ENCODE results near the gene BANF1. TPM values are rescaled to one million over a fixed set of nuclear protein-coding genes. Genes with fewer than 3 reads are reported as not detected.
A peak's percentile ranks its signal among the peaks of the same experiment; 100 is the strongest.

Gene BANF1
- total RNA-seq, 6 experiments from 2014 or later, result 30.2 to 96.9 (median 72.0) TPM

DNA sequence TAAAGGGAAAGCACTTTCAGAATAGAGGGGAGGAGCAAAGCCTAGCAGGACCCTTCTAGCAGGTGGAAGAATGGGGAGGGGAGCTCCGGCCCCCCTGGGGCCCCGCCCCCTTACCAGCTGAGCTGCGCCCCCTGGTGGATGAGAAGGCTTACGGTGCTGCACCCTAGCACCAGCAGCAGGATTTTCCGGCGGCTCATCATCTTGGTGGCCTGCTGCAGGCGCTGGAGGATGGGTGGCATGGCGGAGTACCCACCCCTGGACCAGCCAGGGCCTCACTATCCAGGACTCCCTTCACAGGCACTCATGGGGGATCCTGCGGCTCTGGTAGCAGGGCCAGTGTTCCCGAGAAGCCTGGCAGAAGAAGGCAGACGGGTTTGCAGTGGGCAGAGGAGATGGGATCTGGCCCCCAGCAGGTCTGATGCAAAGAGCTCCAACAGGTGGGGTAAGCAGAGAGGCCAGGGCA is 42.9 kb downstream of the BANF1 start:
- 15% methylated on average over 4 of the region's 11 CpGs for WGBS (ENCODE audit: insufficient coverage, low coverage, low lambda C conversion rate, missing lambda C conversion rate)
- no peaks in the 10 kb centered on the region for H3K36me3 ChIP-seq
- intact Hi-C loops (cut with DNase I), result no loop called here

GRCh38 chr11:66046901-66047300 is 44.6 kb downstream of the BANF1 start:
- Histone ChIP-seq H3K4me1 (peaks cover 0 to 10% (median 0%) of the 10 kb centered on the region in 4 donors), H3K9me3 (no peaks in the 10 kb centered on the region), H3K27me3 (no peaks in the 10 kb centered on the region), H3K36me3 (no peaks in the 10 kb centered on the region), H3K27ac (no peak overlapping the region), H3K4me3 (no peak overlapping the region)
- intact Hi-C loops (cut with DNase I), result no loop called here
- WGBS (ENCODE audit: insufficient coverage, low coverage, low lambda C conversion rate, missing lambda C conversion rate), result no CpG with 5 or more reads among the region's 3 CpGs
- DNase-seq, result no peak
- TF ChIP-seq CTCF (IDR thresholded peaks at IDR 0.05) (no peak), POLR2A (IDR thresholded peaks at IDR 0.05) (no peak)
- no peak for ATAC-seq

More for the DNA sequence above, 42.9 kb downstream of the BANF1 start:
- H3K27me3 ChIP-seq, result no peaks in the 10 kb centered on the region
- H3K9me3 ChIP-seq, result no peaks in the 10 kb centered on the region
- H3K4me1 ChIP-seq, result no peaks in the 10 kb centered on the region
- H3K4me3 ChIP-seq, result no peak overlapping the region
- peak; percentile 77 to 78 (median 77) for DNase-seq
- TF ChIP-seq CTCF (IDR thresholded peaks at IDR 0.05) (peak; percentile 75 to 94 (median 90)), POLR2A (IDR thresholded peaks at IDR 0.05) (no peak)
- no peak overlapping the region for H3K27ac ChIP-seq
- peak; percentile 83 to 94 (median 90) for ATAC-seq

DNA sequence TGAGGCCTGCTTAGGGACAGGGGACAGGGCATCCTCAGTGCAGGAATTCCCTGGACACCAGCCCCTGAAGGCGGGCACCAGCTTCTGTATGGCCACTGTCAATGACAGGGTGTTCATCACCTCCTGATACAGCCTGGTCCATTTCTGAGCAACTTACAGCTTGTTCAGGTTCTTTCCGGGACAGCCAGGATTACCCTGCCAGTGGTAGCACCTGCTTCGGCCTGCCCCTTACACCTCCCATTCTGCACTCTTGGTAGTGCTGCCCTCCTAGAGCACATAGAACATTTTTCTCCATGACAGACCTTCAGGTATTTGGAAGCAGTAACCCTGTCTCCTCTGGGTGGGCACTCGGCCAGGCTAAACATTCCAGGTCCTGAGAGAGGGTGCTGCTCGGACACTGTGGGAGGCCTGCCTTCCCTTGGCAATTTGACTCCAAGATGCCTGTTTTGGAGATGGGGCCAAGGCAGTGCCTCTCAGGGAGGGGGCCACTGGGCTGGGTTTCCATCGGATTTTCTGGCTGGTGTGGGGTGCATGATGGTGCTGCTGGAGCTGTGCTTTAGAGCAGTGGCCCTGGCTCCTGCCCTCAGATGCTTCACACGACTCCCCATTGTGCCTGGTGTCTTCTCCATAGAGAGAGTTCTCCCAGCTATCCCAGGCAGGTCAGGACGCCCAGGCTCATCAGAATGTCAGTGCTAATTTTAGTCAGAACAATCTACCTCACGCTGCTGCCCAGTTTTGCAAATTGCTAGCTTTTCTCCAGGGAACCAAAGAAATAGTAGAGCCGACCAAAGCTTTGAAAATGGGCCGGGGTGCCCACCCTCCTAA is 45.5 kb downstream of the BANF1 start:
- H3K27me3 ChIP-seq, result no peaks in the 10 kb centered on the region
- TF ChIP-seq CTCF (IDR thresholded peaks at IDR 0.05), result no peak
- TF ChIP-seq POLR2A (IDR thresholded peaks at IDR 0.05), result no peak
- 65% methylated on average over 3 of the region's 11 CpGs for WGBS (ENCODE audit: insufficient coverage, low coverage, low lambda C conversion rate, missing lambda C conversion rate)
- no peak overlapping the region for H3K4me3 ChIP-seq
- DNase-seq (no peak), ATAC-seq (no peak)
- no peaks in the 10 kb centered on the region for H3K36me3 ChIP-seq
- no peak overlapping the region for H3K27ac ChIP-seq
- H3K4me1 ChIP-seq, result peaks cover 0 to 10% (median 0%) of the 10 kb centered on the region in 4 donors
- no peaks in the 10 kb centered on the region for H3K9me3 ChIP-seq
- intact Hi-C loops (cut with DNase I), result no loop called here

GRCh38 chr11:66048547-66049323 is 46.4 kb downstream of the BANF1 start, which contains the start of gene GAL3ST3:
Gene GAL3ST3 (minus strand): TSS chr11:66049161. CDS start chr11:66045415, 3,746 bp downstream.
- ATAC-seq, result no peak

More at GRCh38 chr11:66048547-66049323, 46.4 kb downstream of the BANF1 start, which contains the start of gene GAL3ST3:
- 29% methylated on average over 11 of the region's 39 CpGs for WGBS (ENCODE audit: insufficient coverage, low coverage, low lambda C conversion rate, missing lambda C conversion rate)
- no peaks in the 10 kb centered on the region for H3K9me3 ChIP-seq
- no peaks in the 10 kb centered on the region for H3K27me3 ChIP-seq
- no peak for DNase-seq
- TF ChIP-seq CTCF (IDR thresholded peaks at IDR 0.05), result no peak
- H3K4me1 ChIP-seq, result peaks cover 0 to 18% (median 3%) of the 10 kb centered on the region in 4 donors
- no peak within 1 kb of the TSS for H3K4me3 ChIP-seq
- H3K27ac ChIP-seq, result no peak within 1 kb of the TSS
- intact Hi-C loops (cut with DNase I), result no loop called here
- no peaks in the 10 kb centered on the region for H3K36me3 ChIP-seq

Measured in right lobe of liver (tissue), 6 donors.